GM10266 (cell line): ENCODE results near the gene GLIS2.
"Not testable (repeated sequence)": the region's sequence is repeated elsewhere in the genome, so short reads cannot be mapped to it uniquely, and the experiment has no call there.

ENCODE experiments used
- DNase-seq: peaks from one replicate; pipeline ENCODE4 v3.0.0; 2012; ENCODE audit errors: extremely low spot score
- TF ChIP-seq, protein P1 (sequence below): IDR thresholded peaks from 2 replicates; pipeline ENCODE4 v1.5.1; 2012; ENCODE audit warnings: mild to moderate bottlenecking, low read depth; ENCODE audit not compliant: control insufficient read depth, insufficient read depth; ENCODE audit errors: missing control alignments

The GLIS2 gene

DNA sequence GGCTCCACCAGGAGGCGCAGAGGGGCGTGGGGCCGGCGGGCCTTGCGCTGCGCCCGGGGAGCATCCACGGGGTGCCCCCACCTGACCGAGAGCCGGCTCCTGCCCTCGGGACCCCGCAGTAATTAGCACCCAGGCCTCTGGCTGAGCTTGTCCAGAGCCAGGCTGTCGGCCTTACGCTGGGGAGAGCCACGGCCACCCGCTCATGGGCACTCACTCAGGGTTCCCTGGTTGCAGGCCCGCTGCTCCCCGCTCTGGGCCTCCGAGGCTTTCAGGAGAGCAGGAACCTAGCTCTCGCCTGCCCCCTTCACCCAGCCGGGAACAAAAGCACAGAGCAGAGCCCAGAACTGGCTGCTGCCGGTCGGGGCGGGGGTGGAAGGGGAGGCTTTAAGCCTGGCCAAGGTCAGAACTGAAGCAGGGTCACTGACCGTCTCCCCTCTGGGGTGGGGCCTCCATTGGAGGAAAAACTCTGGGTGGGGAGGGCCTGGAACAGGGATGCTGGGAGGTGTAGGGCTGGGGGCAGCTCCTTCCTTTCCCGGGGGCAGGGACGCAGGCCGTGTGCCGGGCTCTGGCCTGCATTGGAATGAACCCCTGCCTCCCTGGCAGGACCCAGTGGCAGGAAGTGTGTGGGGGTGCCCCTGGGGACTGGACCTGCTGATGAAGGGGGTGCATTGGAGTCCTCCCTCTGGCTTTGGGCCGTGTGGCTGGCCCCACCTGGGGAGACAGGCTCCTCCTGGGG lies 12.3 kb downstream of the GLIS2 start:
- TF ChIP-seq, protein P1, sequence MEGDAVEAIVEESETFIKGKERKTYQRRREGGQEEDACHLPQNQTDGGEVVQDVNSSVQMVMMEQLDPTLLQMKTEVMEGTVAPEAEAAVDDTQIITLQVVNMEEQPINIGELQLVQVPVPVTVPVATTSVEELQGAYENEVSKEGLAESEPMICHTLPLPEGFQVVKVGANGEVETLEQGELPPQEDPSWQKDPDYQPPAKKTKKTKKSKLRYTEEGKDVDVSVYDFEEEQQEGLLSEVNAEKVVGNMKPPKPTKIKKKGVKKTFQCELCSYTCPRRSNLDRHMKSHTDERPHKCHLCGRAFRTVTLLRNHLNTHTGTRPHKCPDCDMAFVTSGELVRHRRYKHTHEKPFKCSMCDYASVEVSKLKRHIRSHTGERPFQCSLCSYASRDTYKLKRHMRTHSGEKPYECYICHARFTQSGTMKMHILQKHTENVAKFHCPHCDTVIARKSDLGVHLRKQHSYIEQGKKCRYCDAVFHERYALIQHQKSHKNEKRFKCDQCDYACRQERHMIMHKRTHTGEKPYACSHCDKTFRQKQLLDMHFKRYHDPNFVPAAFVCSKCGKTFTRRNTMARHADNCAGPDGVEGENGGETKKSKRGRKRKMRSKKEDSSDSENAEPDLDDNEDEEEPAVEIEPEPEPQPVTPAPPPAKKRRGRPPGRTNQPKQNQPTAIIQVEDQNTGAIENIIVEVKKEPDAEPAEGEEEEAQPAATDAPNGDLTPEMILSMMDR, result peak; percentile 63

DNA sequence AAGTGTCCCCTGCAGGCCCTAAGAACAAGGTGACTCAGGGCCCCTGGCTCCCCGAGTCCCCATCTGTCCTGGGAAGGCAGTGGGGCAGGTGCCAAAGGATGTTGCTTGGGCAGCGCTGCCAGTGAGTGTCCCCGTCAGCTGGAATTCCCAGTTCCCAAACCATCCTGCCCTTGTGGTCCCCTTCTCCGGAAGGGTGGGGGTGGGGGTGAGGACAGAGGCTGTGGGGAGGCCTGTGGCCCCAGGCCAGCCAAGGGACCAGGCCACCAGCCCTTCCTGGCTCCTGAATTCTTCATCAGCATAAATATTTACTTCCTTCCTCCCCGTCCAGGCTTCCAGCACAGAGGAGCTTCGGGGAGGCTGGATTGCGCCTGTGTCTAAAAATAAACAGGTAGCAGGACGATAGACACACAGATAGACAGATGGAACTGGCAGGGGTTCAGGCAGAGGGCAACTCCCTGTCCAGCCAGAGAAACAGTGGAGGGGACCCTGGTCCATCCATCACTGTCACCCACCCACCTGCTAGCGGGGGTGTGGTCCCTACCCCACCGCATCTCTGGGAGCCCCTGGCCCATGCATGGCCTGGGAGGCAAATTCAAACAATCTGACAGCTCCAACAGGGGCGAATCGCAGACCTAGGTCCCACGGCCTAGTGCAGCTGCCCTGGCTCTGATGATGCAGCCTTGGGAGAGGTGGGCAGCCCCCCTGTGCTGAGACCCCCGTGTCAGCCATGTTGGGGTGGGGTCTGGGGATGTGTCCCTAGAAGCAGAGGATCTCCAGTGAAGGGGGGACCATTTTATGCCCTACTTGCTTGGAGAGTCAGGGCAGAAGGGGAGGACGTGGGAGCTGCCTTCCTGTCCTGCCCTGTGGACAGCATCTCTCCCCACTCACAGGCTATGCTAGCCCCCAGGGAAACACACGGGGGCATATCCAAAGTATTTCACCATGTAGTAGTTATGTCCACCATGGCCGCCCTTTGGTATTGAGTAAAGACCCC lies 13.2 kb downstream of the GLIS2 start:
- TF ChIP-seq, protein P1, result no peak
- DNase-seq, result no peak

More for the DNA sequence above, 12.3 kb downstream of the GLIS2 start:
- peak; percentile 88 for DNase-seq

DNA sequence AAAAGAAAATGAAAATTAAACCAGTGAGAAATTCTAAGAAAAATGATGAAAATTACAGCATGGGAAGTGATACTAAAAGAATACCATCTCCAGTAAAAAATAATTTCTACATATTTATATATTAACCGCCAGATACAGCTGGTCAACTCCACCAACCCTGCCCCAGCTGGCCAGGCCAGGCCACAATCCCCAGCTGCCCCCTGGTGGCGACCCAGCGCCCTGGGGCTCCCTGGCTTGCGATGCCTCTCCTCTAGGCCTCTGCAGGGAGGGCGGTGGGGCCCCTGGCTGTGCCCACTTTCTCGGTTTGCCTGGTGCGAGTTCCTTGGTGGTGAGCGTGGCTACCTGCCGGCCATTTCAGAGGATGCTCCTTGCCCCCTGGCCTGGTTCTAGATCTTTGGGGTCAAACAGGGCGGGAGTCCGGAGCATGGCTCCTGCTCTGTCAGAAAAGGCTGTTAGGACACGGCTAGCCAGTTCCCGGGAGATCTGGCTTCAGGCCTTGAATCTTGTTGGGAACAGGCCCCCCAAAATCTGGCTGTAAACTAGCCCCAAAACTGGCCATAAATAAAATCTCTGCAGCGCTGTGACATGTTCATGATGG lies 14.5 kb downstream of the GLIS2 start:
- peak; percentile 93 for DNase-seq

DNA sequence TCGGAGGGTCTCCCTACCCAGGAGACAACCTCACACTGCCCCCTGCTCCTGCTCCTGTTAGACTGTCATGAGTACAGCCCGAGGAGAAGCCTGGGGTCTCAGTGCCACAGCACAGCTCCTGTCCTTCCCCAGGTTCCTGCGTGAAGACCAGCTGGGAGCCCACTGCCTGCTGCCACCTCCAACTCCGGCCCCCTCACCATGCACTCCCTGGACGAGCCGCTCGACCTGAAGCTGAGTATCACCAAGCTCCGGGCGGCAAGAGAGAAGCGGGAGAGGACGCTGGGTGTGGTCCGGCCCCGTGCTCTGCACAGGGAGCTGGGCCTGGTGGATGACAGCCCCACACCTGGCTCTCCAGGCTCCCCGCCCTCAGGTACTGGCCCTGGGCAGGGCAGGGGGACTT lies 16.2 kb downstream of the GLIS2 start:
- DNase-seq, result no peak
- TF ChIP-seq, protein P1, result no peak

More for the DNA sequence above, 14.5 kb downstream of the GLIS2 start:
- TF ChIP-seq, protein P1, result peak; percentile 97

DNA sequence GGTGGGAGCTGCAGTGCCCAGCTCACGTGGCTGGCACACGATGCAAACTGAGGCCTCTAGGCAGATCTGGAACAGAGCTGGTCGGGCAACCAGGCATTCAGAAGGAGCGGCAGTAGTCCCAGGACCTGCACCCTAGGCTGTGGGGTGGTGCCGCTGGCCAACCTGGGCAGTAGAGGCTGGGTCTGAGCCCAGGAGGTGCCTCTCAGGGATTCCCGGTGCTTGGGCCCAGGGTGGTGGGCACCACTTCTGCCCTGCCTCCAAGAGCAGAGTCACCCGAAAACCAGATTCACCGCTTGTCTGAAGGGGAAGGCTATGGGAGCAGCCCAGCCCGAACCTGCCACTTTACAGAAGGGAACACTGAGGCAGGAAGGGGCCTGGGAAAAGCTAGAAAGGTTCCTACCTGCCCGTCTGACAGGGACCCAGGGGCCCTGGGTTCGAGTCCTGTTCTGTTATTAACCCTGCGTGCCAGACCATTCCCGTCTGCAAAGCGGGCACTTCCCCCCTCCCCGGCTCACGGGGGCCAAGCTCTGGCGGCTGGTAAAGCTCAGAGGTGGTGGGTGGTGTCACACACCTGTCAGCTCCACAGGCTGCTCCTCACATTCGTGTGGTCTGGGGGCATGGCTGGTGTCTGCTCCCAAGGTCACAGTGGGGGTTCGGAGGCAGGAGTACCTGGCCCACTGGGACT lies 16.9 kb downstream of the GLIS2 start:
- TF ChIP-seq, protein P1, result no peak
- no peak for DNase-seq

DNA sequence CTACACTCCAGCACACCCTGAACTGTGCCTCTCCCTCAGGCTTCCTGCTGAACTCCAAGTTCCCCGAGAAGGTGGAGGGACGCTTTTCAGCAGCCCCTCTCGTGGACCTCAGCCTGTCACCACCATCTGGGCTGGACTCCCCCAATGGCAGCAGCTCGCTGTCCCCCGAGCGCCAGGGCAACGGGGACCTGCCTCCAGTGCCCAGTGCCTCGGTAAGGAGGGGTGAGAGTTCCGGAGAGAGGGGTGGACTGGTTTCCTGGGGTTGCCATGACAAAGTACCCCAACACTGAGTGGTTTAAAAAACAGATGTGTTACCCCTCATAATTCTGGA lies 17.4 kb downstream of the GLIS2 start:
- DNase-seq, result no peak

DNA sequence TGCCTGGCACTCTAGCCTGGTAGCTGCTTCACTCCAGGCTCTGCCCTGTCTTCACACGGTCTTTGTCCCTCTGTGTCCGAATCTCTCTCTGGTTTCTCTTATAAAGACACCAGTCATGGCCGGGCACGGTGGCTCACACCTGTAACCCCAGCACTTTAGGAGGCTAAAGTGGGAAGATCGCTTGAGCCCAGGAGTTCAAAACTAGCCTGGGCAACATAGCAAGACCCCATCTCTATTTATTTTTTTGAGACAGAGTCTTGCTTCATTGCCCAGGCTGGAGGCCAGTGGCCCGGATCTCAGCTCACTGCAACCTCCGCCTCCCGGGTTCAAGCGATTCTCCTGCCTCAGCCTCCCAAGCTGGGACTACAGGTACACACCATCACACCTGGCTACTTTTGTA lies 17.8 kb downstream of the GLIS2 start:
- not testable (repeated sequence) for DNase-seq

More for the DNA sequence above, 17.4 kb downstream of the GLIS2 start:
- TF ChIP-seq, protein P1, result no peak
